SU-DHL-6 (cell line): Measurements from ENCODE around the gene ATP11A.

Experiments
- EZH2phosphoT487 ChIP-seq: fragments of 200-600 bp; sonication (generic), shearing (Covaris generic); conservative IDR thresholded peaks from 2 replicates; pipeline ENCODE4 v1.6.1; 2018; ENCODE audit warnings: mild to moderate bottlenecking, antibody characterized with exemption, low read length, moderate library complexity, mixed read lengths
- TF ChIP-seq, protein P1 (sequence below): fragments of 200-600 bp; sonication (generic); IDR thresholded peaks from one replicate; pipeline ENCODE4 v1.5.1; 2017; ENCODE audit warnings: antibody characterized with exemption, mild to moderate bottlenecking, low read length, moderate library complexity; ENCODE audit not compliant: insufficient read depth, poor library complexity, severe bottlenecking

DNA sequence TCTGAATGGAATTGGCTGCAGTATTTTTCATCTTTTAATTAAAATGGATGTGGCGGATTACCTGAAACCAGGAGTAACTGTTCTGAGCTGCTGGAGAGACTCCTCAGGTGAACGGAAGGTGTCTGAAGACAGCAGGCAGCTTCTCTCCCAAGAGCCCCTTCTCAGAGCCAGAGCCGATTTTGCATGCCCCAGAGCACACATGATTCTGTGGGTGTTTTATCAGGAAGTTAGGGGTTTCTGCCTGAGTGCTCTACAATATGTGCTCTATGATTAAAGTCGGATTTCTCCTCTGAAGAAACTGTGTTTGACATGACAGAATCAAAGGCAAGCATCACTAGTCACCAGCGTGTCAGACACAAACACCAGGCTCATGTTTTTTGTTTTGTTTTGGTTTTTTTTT lies 218.5 kb downstream of the ATP11A start:
- TF ChIP-seq, protein P1, sequence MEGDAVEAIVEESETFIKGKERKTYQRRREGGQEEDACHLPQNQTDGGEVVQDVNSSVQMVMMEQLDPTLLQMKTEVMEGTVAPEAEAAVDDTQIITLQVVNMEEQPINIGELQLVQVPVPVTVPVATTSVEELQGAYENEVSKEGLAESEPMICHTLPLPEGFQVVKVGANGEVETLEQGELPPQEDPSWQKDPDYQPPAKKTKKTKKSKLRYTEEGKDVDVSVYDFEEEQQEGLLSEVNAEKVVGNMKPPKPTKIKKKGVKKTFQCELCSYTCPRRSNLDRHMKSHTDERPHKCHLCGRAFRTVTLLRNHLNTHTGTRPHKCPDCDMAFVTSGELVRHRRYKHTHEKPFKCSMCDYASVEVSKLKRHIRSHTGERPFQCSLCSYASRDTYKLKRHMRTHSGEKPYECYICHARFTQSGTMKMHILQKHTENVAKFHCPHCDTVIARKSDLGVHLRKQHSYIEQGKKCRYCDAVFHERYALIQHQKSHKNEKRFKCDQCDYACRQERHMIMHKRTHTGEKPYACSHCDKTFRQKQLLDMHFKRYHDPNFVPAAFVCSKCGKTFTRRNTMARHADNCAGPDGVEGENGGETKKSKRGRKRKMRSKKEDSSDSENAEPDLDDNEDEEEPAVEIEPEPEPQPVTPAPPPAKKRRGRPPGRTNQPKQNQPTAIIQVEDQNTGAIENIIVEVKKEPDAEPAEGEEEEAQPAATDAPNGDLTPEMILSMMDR = no peak
- no peak for TF ChIP-seq EZH2phosphoT487
